Posterior cingulate gyrus (tissue), 11 donors: ENCODE data around the gene ERBB3.
"Not testable (repeated sequence)": the region's sequence is repeated elsewhere in the genome, so short reads cannot be mapped to it uniquely, and the experiment has no call there.

Source experiments
- DNase-seq, 10 donors: peaks; one replicate each; pipeline versions ENCODE4 v3.0.0 to v3.0.0-alpha.2; 2020 to 2021; ENCODE audit warnings: mixed read lengths in 3 of 10
- intact Hi-C: fragments of 100-400 bp; cut with DNase I; formaldehyde crosslinking; loops from one replicate; pipeline ENCODE4 v1.15.1; 2023

Gene ERBB3

DNA sequence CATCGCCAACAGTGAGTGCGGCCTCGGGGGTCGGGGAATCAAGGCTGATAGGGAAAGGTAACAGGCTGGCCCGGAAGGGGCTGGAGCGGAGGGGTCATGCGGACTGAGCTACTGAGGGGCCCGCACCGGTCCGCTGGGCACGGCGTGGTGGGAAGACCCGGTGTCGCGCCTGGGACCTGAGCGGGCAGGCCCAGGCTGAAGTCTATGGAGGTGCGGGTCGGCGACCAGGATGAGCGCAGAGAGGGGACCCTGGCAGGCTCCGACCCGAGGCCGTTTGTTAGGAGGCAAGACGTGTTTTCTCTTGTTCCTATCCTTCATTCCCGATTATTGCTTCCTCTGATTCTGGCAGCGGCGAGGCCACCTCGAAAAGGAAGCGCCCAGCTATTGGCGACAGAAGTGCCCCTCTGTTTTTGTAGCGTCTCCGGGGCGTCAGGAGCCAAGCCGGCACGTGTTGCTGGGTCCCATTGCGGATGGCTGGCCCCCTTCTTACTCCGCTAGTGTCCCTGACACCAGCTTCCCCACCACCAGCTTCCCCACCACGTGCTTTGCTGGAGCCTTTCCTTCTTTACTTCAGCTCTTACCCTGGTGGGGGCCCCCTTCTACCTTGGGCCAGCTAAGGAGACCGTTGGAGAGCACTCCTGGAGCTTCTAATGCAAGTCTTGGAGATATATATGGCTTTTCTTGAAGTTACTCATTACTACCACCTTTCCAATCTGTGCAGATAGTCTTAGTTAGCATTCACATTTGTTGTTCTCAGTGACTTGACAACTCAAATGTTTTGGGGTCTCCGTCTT lies 25.0 kb downstream of the ERBB3 start:
- peak in 2 of 10 donors; percentile 19 to 88 for DNase-seq
- intact Hi-C loops: loop anchor here (5.0 kb wide), 1 partner anchor 58 kb away; no protein-coding TSS in a partner anchor

DNA sequence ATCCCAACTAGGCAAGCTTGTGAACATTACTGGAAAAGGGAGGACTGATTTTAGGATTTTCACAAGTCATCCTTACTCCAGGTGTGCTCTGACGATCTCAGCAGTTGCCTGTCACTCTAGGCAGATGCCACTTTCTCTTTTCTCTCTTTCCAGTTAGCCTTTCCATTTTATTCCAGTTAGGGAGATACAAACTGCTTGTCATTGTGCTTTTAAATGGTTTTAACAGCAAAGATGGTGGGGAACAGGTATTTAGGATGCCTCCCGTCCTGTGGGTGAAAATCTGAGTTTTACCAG lies 25.6 kb downstream of the ERBB3 start:
- no peak for DNase-seq
- intact Hi-C loops: no loop called here

DNA sequence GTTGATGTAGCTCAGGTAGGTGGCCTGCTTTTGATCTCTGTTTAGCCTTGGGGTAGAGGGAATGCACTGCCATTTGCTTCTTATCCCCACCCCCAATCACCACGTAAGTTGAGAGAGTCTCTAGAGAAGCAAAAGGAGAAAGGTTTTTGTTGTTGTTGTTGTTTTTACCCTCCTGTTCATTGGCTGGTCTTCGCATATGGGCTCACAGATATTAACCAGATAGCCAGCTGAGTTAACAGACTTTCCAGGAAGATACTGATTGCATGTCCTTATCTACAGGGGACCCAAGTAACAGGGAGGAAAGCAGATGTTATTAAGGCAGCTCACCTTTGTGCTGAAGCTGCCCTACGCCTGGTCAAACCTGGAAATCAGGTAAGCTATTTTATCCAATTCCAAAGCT lies 27.3 kb downstream of the ERBB3 start:
- intact Hi-C loops: no loop called here
- DNase-seq: no peak

DNA sequence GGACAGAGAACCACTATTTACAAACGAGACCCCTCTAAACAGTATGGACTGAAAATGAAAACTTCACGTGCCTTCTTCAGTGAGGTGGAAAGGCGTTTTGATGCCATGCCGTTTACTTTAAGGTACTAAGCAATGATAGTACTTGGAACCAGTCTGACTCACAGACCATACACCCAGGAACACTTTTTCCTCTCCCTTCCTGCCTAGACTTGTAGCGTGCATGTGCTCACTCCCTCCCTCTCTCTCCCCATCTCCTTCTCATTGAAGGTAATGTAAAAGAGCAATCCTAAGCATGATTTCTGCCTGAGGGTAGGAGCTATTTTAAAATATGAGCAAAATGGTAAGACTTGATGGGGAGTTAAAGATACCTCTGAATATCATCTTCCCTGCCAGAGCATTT lies 30.6 kb downstream of the ERBB3 start:
- no peak for DNase-seq

DNA sequence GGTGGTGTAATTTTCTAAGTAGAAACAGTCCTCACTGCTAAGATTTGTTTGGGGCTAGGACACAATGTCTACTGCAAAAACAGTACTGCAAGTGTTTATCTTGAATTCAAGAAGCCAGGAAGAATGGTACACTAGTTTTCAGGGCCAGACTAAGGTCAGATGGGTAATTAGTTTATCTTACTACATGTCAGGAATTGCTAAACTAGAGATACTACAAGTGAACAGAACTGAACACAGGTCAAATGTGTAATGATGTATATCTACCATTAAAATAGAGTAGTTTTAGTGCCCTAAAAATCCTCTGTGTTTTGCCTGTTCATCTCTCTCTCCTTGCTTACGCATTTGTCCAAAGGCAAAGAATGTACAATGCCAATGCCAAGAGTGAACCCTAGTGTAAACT lies 34.1 kb downstream of the ERBB3 start:
- intact Hi-C loops: no loop called here
- no peak for DNase-seq

More for the DNA sequence above, 30.6 kb downstream of the ERBB3 start:
- intact Hi-C loops: no loop called here

DNA sequence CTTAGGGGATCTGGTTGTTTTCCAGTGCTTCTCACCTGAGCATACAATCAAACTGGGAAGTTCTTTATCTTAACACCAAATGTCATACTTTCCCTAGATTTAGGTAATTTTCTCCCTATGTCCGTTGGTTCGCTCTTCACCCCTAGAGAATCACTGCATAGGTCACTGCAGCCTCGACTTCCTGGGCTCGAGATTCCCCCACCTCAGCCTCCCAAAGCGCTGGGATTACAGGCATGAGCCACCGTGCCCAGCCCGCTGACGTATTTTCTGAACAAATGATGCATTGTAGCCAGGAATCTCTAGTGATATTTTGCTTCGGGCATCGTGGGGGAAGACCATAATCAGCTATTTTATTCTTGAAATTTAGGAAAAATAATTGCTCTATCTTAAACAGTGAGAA lies 35.4 kb downstream of the ERBB3 start:
- intact Hi-C loops: loop anchor here (5.0 kb wide), 4 partner anchors 33 to 118 kb away; partner anchors contain the start of genes ERBB3, MYL6B, RPS26 and SUOX
- peak in 1 of 10 donors; percentile 62 for DNase-seq

DNA sequence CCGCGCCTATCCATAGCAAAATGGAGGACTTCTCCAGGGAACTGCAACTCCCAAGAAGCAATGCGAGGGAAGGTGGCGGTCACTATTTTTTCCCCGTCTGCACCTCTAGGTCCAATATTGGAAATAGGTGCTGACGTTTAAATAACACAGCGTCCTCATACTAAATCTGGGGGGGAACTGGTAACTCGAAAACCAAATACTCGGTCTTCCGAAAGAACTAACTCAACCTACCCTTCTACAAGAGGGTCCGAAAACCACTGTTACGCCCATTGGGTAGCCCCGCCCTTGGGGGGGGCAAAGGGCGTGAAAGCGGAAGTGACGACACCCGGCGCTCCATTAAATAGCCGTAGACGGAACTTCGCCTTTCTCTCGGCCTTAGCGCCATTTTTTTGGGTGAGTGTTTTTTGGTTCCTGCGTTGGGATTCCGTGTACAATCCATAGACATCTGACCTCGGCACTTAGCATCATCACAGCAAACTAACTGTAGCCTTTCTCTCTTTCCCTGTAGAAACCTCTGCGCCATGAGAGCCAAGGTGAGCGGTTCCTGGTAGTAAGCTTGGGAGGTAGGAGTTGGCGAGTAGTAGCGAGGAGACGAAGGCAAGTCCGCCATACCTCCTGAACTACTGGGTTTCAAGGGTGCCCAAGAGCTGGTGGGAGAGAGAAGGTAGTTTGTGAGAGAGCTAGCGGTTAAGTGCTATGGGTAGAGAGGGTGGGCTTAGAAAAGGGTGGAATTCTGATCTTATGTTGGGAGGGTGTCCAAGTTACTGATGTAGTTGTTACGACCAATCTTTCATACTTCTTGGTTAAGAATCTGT lies 36.5 kb downstream of the ERBB3 start, which contains the start of gene RPL41:
RPL41 (plus strand) TSS at position 367 of the 815 bp plus-strand sequence.
- intact Hi-C loops: loop anchor here (5.0 kb wide), 4 partner anchors 34 to 119 kb away; partner anchors contain the start of genes ERBB3, MYL6B, RPS26 and SUOX
- peak; percentile 89 to 99 (median 96) for DNase-seq

DNA sequence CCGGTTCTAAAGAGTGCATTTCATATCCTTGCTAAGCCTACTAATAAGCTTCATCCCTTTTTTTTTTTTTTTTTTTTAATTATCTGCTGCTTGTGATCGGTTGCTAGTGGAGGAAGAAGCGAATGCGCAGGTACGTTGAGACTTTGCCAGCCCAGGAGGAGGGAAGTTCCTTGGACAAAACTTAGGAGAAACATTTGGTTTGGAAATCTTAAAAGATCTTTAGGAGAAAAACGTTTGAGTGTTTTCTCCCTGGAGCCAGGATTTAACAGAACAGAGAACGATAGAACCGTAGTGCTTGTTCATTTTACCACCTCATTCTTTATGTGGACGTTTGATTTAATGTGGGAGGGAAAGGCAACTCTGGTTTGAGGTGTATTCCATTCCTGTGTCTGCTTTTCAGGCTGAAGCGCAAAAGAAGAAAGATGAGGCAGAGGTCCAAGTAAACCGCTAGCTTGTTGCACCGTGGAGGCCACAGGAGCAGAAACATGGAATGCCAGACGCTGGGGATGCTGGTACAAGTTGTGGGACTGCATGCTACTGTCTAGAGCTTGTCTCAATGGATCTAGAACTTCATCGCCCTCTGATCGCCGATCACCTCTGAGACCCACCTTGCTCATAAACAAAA lies 37.2 kb downstream of the ERBB3 start:
- DNase-seq: not testable (repeated sequence)
- intact Hi-C loops: loop anchor here (5.0 kb wide), 4 partner anchors 35 to 120 kb away; partner anchors contain the start of genes ERBB3, MYL6B, RPS26 and SUOX

DNA sequence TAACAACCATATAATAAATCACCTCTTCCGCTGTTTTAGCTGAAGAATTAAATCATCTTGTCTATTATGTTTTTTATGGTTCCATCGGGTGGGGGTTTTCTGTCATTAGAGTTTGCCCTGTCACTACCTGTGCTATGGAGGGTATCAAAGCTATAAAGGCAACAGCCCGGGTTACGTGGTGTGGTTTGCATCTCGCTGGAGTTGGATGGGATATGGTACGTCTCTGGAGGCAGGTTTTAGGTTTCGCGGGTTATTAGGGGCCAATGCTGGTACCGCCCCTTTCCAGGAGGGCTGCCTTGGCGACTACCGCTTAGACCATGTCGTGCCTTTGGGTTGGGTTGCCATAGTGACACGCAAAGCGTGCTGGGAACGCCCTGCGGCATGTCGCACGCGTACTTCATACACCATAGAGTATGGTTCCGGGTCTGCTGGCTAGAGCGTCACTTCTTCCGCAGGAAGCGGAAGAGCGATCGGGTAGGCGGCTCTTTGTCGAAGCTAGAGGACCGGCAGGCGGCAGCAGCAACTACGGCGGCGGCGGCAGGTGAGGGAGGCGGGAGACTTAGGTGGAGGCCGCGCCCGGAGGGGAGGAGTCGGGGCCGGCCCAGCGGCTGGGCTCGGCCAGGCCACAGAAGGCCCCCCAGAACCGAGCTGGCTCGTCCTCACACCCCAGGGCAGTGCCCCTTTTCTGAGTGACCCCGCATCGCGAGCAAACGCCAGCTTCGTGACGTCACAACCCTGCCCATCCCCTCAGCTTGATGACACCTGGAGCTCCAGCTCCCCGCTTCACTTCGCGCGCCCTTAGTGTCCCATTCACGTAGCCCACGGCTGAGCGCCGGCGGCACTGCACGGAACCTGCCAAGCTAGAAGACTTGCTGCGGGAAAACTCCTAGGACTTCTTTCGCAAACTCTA lies 38.1 kb downstream of the ERBB3 start, which contains the start of gene ZC3H10:
ZC3H10 (plus strand) TSS at position 489 of the 910 bp plus-strand sequence. CDS start 2,297 bp downstream, outside the sequence.
- peak; percentile 93 to 100 (median 96) for DNase-seq
- intact Hi-C loops: loop anchor here (2.0 to 5.0 kb wide), 6 partner anchors 34 to 141 kb away; partner anchors contain the start of genes ANKRD52, ERBB3, MYL6B and RPS26

DNA sequence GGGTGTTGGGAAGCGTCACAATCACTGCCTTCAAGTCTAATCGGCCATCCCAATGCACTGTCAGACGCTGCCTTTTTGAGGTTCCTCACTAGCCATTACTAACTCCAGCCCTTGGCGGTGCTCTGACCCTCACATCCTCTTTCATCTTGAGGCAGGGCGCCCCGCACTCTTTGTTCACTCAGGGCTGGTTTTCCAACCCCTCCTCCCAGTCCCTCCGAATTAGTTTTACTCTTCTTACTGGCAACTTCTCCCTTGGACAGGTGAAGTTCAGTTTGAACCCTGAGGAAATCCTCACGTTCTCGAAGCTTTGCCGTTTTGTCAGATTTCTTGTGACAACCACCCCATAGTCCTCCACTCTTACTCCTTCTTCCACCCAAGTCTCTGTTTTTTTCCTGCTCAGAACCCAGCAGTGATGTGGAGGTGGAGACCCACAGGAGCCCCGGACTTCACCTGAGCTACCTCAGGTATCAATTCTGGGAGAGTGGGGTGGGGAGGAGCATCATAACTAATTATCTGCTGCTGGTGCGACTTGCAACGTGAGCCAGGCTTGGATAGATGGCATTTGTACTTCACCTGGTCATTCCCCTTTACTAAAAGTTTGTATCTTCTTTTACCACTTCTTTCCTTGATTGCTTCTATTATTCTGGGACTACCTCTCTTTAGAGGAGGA lies 38.9 kb downstream of the ERBB3 start:
- DNase-seq: no peak
- intact Hi-C loops: loop anchor here (2.0 to 5.0 kb wide), 6 partner anchors 33 to 140 kb away; partner anchors contain the start of genes ANKRD52, ERBB3, MYL6B and RPS26

DNA sequence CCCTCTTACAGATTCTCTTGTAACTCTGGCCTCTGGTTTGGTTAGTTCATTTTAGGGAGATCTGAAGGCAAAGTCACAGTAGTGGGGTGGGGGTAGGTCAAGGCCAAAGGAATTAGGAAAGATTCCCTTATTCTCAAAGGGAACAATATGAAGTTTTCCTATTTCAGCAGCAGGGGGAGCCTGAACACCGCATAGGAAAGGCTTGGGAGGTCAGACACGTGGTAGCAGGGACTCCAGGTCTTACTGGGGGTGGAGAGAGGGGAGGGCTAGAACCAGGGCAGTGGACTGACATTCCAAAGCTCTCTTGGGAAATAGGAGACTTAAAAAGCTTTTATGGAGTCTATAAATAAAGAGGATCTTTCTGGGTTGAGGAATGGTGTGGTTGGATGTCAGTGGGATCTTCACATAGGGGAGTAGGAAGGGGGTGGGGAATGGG lies 39.4 kb downstream of the ERBB3 start:
- intact Hi-C loops: loop anchor here (2.0 to 5.0 kb wide), 6 partner anchors 33 to 139 kb away; partner anchors contain the start of genes ANKRD52, ERBB3, MYL6B and RPS26
- DNase-seq: peak in 6 of 10 donors; percentile 35 to 88 (median 48)

DNA sequence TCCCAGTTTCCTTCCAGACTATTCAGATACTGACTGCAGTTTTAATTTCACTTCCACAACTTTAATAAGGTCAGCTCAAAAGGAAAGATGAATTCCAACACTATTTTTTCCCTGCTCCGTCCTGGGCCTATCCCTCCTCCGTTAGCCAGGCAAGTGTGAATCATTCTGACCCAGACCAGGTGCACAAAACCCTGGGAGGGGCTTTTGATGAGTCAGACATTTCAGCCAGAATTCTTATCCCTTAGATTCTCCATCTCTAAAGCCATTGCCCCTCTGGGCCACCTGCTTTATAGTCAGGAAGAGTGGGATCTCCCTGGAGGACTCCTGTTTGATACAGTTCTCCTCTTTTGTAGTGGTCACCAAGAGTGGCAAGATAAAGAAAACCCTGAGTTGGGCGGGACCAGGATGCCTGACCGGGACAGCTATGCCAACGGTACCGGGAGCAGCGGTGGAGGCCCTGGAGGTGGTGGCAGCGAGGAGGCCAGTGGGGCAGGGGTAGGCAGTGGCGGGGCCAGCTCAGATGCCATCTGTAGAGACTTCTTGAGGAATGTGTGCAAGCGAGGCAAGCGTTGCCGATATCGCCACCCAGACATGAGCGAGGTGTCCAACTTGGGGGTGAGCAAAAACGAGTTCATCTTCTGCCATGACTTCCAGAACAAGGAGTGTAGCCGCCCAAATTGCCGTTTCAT lies 40.3 kb downstream of the ERBB3 start:
- DNase-seq: no peak
- intact Hi-C loops: loop anchor here (10.0 kb wide), 1 partner anchor 344 kb away; the partner anchor contains the start of gene SPRYD4

DNA sequence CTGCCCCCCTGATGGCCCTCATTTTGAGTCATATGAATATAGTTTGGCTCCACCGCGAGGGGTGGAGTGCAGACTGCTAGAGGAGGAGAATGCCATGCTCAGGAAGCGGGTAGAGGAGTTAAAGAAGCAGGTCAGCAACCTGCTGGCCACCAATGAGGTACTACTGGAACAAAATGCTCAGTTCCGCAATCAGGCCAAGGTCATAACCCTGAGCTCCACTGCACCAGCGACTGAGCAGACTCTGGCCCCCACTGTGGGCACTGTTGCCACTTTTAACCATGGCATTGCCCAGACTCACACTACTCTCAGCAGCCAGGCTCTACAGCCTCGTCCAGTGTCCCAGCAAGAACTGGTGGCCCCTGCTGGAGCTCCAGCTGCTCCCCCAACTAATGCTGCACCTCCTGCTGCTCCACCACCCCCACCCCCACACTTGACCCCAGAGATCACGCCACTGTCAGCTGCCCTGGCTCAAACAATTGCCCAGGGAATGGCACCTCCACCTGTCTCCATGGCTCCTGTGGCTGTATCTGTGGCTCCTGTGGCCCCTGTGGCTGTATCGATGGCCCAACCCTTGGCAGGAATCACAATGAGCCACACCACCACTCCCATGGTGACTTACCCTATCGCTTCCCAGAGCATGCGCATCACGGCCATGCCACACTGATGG lies 41.4 kb downstream of the ERBB3 start:
- intact Hi-C loops: loop anchor here (10.0 kb wide), 1 partner anchor 343 kb away; the partner anchor contains the start of gene SPRYD4
- DNase-seq: no peak

DNA sequence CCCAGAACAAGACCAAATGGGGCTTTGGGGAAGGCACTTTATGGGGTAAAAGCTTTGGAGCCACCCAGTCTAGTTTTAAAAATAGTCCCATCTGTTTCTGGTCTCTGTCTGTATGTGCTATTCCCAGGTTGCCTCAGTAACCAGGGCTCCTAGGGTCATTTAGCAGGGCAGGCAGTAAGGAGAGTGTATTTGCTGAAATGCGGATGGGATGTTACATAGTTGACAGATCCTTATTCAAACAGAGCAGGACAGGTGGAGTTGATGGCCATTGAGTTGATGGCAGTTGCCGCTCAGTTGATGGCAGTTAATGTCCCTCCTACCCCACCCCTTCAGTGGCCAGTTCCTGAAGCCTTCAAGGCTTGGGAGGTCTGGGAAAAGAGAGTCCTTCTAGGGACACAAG lies 42.7 kb downstream of the ERBB3 start:
- intact Hi-C loops: loop anchor here (10.0 kb wide), 1 partner anchor 342 kb away; the partner anchor contains the start of gene SPRYD4
- DNase-seq: no peak

DNA sequence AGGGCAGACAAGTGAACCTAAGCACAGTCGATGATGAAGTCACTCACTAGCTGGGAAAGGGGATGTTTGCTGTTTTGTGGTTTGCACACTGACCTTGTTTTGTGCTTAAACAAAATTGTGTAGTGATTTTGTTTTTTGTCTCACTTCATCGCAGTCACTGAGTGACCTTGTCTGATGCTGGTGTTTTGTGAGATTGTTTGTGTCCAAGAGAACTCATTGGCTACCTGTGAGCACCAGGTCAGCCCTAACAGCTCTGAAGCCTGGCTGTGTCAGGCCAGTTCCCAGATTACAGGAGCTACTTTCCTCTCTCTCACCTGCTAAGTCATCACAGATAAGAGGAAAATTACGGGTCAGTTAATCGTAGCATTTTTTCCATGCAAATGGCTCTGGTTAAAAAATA lies 44.2 kb downstream of the ERBB3 start:
- no peak for DNase-seq
- intact Hi-C loops: loop anchor here (10.0 kb wide), 1 partner anchor 341 kb away; the partner anchor contains the start of gene SPRYD4

DNA sequence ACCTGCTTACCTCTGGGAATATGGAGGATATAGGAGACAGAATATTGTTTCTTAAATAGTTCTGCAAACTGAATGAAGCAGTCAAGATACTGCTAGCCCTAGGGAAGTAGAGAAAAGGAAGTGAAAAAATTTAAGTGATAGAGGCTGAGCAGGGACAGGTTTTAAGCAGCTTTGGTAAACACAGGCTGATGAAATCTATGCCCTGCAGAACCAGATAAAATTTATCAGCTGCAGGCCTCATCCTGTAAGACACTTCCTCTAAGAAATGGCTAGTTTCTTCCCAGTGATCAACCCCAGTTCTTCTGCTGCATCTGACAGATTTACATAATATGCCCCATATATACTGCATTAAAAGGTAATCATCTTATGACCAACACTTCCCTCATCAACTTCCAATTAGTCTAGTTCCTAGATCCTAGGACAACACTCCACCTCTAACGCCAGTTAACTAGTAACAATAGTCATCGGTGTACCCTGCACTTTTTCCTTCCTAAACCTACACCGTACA lies 46.8 kb downstream of the ERBB3 start:
- intact Hi-C loops: loop anchor here (2.0 to 10.0 kb wide), 2 partner anchors 32 to 338 kb away; partner anchors contain the start of genes MYL6 and SPRYD4
- no peak for DNase-seq

DNA sequence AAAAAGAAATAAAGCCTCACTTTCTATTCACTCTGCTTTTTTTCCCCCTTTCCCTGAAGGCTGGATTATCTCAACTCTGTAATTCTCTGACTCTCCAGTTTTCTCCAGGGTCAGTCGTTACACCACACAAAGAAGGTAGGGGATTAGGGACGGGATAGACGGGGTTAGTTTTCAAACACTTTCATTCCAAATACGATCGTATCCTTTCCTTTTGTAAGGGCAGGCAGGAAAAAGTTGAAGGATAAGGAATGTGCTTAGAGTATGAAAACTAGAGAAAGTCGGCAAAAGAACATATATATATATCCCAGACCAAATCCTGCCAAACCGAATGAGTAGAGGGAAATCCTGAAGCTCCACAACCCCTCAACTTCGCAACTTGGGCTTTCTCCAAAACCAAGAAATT lies 47.5 kb downstream of the ERBB3 start:
- intact Hi-C loops: loop anchor here (2.0 to 10.0 kb wide), 2 partner anchors 31 to 337 kb away; partner anchors contain the start of genes MYL6 and SPRYD4
- no peak for DNase-seq
